Memory B cell (primary cell): ENCODE data around the gene ZFYVE27.

Source experiments
- ATAC-seq: fragments of 150-1000 bp; cut with Tn5 transposase; 2 replicates; pipeline ENCODE4 v1.10.0; 2021; ENCODE audit warnings: low read depth, mild to moderate bottlenecking, moderate library complexity
- DNase-seq, 2 donors: peaks; one replicate each; pipeline ENCODE4 v3.0.0; 2022; ENCODE audit warnings: low spot score in 2 of 2
- H3K27ac Mint-ChIP-seq: one replicate; pipeline ENCODE4 v1.8.0; 2022; ENCODE audit warnings: mild to moderate bottlenecking, moderate library complexity, mixed read lengths
- H3K27me3 Mint-ChIP-seq: one replicate; pipeline ENCODE4 v1.8.0; 2022; ENCODE audit warnings: mixed read lengths
- H3K36me3 Mint-ChIP-seq: one replicate; pipeline ENCODE4 v1.8.0; 2022; ENCODE audit warnings: mild to moderate bottlenecking, mixed read lengths
- H3K4me1 Mint-ChIP-seq: one replicate; pipeline ENCODE4 v1.8.0; 2022; ENCODE audit warnings: mixed read lengths
- H3K4me3 Mint-ChIP-seq: one replicate; pipeline ENCODE4 v1.8.0; 2022; ENCODE audit warnings: mild to moderate bottlenecking, moderate library complexity, mixed read lengths
- H3K9me3 Mint-ChIP-seq: one replicate; pipeline ENCODE4 v1.8.0; 2022; ENCODE audit warnings: mixed read lengths

The ZFYVE27 gene

DNA sequence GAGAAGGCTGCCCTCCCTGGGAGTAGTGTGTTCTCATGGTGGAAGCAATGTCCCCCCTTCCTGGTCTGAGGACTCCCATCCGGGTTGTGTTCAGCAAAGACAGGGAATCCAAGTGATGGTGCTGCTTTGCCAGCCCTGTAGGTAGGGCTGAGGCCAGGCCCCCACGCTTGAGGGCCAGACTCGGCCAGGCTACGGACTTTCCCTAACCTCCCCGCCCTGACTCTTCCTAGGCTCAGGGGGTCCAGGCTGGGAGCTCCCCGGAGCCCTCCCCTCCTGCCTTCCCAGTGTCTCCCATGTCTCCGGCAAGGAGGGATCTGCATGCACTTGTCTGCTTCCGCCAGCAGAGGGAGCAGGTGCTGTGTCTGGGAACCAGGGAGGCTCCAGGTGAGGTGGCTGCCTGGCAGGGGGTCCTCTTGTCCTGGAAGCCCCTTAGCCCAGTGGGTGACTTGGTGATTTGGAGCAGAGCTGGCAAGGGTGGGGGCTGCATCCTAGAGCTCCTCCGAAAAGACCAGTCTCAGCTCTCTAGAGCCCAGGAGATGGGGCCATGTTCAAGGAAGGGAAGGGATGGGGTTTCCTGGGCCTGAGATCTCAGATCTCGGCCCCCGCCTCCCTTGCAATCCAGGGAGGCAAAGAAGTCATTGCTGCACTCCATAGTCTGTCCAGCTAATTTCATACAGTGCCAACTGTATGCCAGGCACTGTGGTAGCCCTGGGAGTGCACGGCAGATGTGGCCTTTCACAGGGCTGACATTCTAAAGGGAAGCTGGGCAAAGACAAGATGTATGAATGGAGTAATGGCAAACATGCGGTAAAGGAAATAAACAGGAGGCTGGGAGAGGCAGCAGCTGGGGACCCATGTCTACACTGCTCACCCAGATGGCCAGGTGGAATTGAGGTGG, 55.1 kb downstream of the ZFYVE27 start:
- ATAC-seq: peak; percentile 62

DNA sequence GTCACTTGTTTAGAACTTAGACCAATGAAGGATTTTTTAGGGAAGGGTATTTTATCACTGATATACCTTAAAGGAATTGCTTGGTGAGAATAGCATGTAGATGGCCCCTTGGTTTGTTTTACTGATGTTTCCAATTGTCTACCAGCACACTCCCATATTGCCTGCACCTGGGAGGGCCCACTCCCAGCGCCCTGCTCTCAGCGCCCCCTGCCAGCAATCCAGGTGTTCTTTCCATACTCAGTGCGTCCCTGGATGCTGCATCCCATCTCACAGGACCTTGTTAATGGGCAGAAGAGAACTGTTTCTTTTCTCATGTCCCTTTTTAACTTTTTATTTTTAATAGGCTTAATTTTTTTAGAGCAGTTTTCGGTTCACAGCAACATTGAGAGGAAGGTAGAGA, 59.0 kb downstream of the ZFYVE27 start:
- Mint-ChIP-seq H3K27ac (no peak overlapping the region), H3K4me3 (no peak overlapping the region), H3K36me3 (no peaks in the 10 kb centered on the region), H3K4me1 (peaks cover 6% of the 10 kb centered on the region), H3K27me3 (peaks cover 12% of the 10 kb centered on the region), H3K9me3 (peaks cover 8% of the 10 kb centered on the region)
- DNase-seq: no peak
- no peak for ATAC-seq

More for the DNA sequence above, 55.1 kb downstream of the ZFYVE27 start:
- H3K27me3 Mint-ChIP-seq: peaks cover 6% of the 10 kb centered on the region
- DNase-seq: peak; percentile 49 to 69
- no peaks in the 10 kb centered on the region for H3K36me3 Mint-ChIP-seq
- H3K27ac Mint-ChIP-seq: no peak overlapping the region
- no peak overlapping the region for H3K4me3 Mint-ChIP-seq
- no peaks in the 10 kb centered on the region for H3K9me3 Mint-ChIP-seq
- H3K4me1 Mint-ChIP-seq: peaks cover 6% of the 10 kb centered on the region

- H3K4me1 Mint-ChIP-seq: peaks cover 6% of the 10 kb centered on the region
- H3K4me3 Mint-ChIP-seq: no peak overlapping the region
- H3K36me3 Mint-ChIP-seq: no peaks in the 10 kb centered on the region
- H3K9me3 Mint-ChIP-seq: peaks cover 8% of the 10 kb centered on the region
- DNase-seq (no peak), ATAC-seq (no peak)
- H3K27ac Mint-ChIP-seq: no peak overlapping the region
- peaks cover 14% of the 10 kb centered on the region for H3K27me3 Mint-ChIP-seq
Measured at GRCh38 chr10:97796651-97797050, 59.7 kb downstream of the ZFYVE27 start.

GRCh38 chr10:97798958-97799610, 62.2 kb downstream of the ZFYVE27 start:
- ATAC-seq (no peak), DNase-seq (no peak)
- Mint-ChIP-seq H3K27ac (no peak overlapping the region), H3K27me3 (peaks cover 16% of the 10 kb centered on the region), H3K4me3 (no peak overlapping the region), H3K4me1 (peaks cover 3% of the 10 kb centered on the region), H3K9me3 (peaks cover 8% of the 10 kb centered on the region), H3K36me3 (no peaks in the 10 kb centered on the region)

DNA sequence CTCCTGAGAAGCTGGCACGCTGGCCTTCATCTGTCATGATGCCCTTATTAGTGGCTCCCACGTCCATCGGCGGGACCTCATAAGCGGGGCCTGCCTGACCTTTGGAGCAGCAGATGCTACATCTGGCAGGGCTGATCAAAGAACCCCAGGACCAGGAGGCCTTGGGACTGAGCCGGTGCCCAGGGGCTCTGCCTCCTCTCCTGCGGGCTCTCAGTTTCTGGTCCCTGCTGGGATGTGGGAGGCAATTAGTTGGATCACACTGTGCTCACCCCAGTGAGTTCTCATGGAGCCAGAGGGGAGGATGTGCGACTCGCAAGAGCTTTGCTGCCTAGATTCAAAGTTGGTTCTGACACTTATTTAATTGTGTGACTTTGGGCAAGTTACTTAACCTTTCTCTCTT, 63.5 kb downstream of the ZFYVE27 start:
- ATAC-seq (no peak), DNase-seq (no peak)
- Mint-ChIP-seq H3K27me3 (peaks cover 16% of the 10 kb centered on the region), H3K4me1 (peaks cover 3% of the 10 kb centered on the region), H3K9me3 (peaks cover 8% of the 10 kb centered on the region), H3K27ac (no peak overlapping the region), H3K36me3 (no peaks in the 10 kb centered on the region), H3K4me3 (no peak overlapping the region)

- DNase-seq (no peak), ATAC-seq (no peak)
- no peak overlapping the region for H3K4me3 Mint-ChIP-seq
- peaks cover 1% of the 10 kb centered on the region for H3K4me1 Mint-ChIP-seq
- H3K9me3 Mint-ChIP-seq: peaks cover 8% of the 10 kb centered on the region
- H3K27ac Mint-ChIP-seq: no peak overlapping the region
- H3K27me3 Mint-ChIP-seq: peaks cover 14% of the 10 kb centered on the region
- H3K36me3 Mint-ChIP-seq: no peaks in the 10 kb centered on the region
Measured at GRCh38 chr10:97801422-97801821, 64.5 kb downstream of the ZFYVE27 start.

GRCh38 chr10:97805096-97805884, 68.4 kb downstream of the ZFYVE27 start:
- no peak overlapping the region for H3K4me3 Mint-ChIP-seq
- H3K36me3 Mint-ChIP-seq: no peaks in the 10 kb centered on the region
- no peak overlapping the region for H3K27ac Mint-ChIP-seq
- no peak for ATAC-seq
- no peaks in the 10 kb centered on the region for H3K9me3 Mint-ChIP-seq
- peaks cover 12% of the 10 kb centered on the region for H3K27me3 Mint-ChIP-seq
- no peaks in the 10 kb centered on the region for H3K4me1 Mint-ChIP-seq
- DNase-seq: no peak

DNA sequence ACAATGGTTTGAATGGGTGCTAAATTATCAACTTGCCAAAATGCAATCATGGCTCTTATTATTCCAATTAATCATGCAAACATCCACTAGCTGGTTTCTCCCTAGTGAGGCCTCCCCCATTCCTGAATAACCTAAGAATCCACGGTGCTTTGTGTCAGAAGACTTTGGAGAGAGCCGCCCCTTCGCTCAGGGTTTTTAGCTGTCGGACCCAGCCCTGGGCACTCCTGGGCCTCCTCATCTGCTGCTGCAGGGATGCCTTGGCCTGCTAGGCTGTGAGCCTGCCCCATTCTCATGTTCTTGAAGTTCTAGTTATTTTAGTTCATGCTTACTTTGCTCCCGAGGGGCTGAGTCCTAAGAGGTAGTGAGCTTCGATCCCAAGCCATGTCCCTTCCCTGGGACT, 69.0 kb downstream of the ZFYVE27 start:
- H3K9me3 Mint-ChIP-seq: no peaks in the 10 kb centered on the region
- no peak for ATAC-seq
- peaks cover 11% of the 10 kb centered on the region for H3K27me3 Mint-ChIP-seq
- DNase-seq: no peak
- H3K36me3 Mint-ChIP-seq: no peaks in the 10 kb centered on the region
- no peak overlapping the region for H3K4me3 Mint-ChIP-seq
- no peak overlapping the region for H3K27ac Mint-ChIP-seq
- no peaks in the 10 kb centered on the region for H3K4me1 Mint-ChIP-seq

DNA sequence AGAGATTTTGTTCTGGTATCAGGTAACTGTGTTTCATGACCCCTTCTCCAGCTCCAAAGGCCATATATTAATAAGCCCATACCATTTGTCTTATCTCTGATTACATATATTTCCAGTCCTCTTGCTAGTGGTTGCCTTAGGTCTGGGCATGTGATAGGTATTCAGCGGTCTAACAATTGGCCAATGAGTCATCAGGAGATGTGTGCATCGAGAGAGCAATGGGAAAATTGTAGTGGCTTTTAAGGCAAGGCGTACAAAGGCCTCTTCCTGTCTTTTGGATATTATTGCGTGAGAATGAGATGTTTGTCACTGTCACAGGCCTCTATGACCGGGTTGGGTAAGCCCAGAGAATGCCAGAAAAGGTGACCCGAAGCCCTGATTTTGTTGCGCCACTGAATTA, 73.5 kb downstream of the ZFYVE27 start:
- Mint-ChIP-seq H3K27me3 (peaks cover 6% of the 10 kb centered on the region), H3K4me3 (no peak overlapping the region), H3K4me1 (no peaks in the 10 kb centered on the region), H3K27ac (no peak overlapping the region), H3K9me3 (no peaks in the 10 kb centered on the region), H3K36me3 (no peaks in the 10 kb centered on the region)
- no peak for ATAC-seq
- no peak for DNase-seq
